HG02981 (cell line): ENCODE data around the gene RPH3AL.
"Not testable (repeated sequence)": the region's sequence is repeated elsewhere in the genome, so short reads cannot be mapped to it uniquely, and the experiment has no call there.

Experiments used
- ATAC-seq: cut with Tn5 transposase; IDR thresholded peaks from one replicate; pipeline ENCODE4 v1.9.1; 2021; ENCODE audit warnings: mild to moderate bottlenecking, moderate library complexity; ENCODE audit not compliant: unreplicated experiment

Gene RPH3AL

GRCh38 chr17:320809-321385 is 31.7 kb downstream of the RPH3AL start:
- no peak for ATAC-seq

- no peak for ATAC-seq
These were observed 32.5 kb downstream of the RPH3AL start for GRCh38 chr17:320139-320538.

- ATAC-seq = no peak
These were observed 33.3 kb downstream of the RPH3AL start for GRCh38 chr17:319266-319665.

- ATAC-seq = not testable (repeated sequence)
These were observed 35.5 kb downstream of the RPH3AL start for GRCh38 chr17:317070-317469.

GRCh38 chr17:315399-315798 is 37.2 kb downstream of the RPH3AL start:
- not testable (repeated sequence) for ATAC-seq

GRCh38 chr17:314614-314944 is 38.0 kb downstream of the RPH3AL start:
- not testable (repeated sequence) for ATAC-seq

GRCh38 chr17:313911-314613 is 38.5 kb downstream of the RPH3AL start:
- no peak for ATAC-seq

GRCh38 chr17:313231-313630 is 39.4 kb downstream of the RPH3AL start:
- no peak for ATAC-seq

GRCh38 chr17:312476-313148 is 40.0 kb downstream of the RPH3AL start:
- ATAC-seq = no peak

GRCh38 chr17:311119-311782 is 41.4 kb downstream of the RPH3AL start:
- ATAC-seq = no peak

GRCh38 chr17:310111-311010 is 42.2 kb downstream of the RPH3AL start:
- no peak for ATAC-seq

GRCh38 chr17:309361-309888 is 43.2 kb downstream of the RPH3AL start:
- no peak for ATAC-seq

- no peak for ATAC-seq
These were observed 44.7 kb downstream of the RPH3AL start for GRCh38 chr17:307741-308507.

GRCh38 chr17:307295-307691 is 45.3 kb downstream of the RPH3AL start:
- no peak for ATAC-seq

GRCh38 chr17:306536-307294 is 45.9 kb downstream of the RPH3AL start:
- no peak for ATAC-seq

GRCh38 chr17:306116-306515 is 46.5 kb downstream of the RPH3AL start:
- no peak for ATAC-seq

- no peak for ATAC-seq
These were observed 47.3 kb downstream of the RPH3AL start for GRCh38 chr17:305090-305976.

- ATAC-seq = no peak
These were observed 48.1 kb downstream of the RPH3AL start for GRCh38 chr17:304461-304860.
